ENCODE results near the gene MTFR1L.
"Not testable (repeated sequence)": the region's sequence is repeated elsewhere in the genome, so short reads cannot be mapped to it uniquely, and the experiment has no call there.

MTFR1L gene

GRCh38 chr1:25829046-25829445, 9.3 kb downstream of the MTFR1L start:
- no peak for DNase-seq

- DNase-seq, result no peak
Measured at GRCh38 chr1:25831569-25832196, 11.9 kb downstream of the MTFR1L start.

GRCh38 chr1:25832336-25833037, 12.7 kb downstream of the MTFR1L start:
- DNase-seq, result no peak

GRCh38 chr1:25833158-25833557, 13.4 kb downstream of the MTFR1L start:
- no peak for DNase-seq

- no peak for DNase-seq
Measured at GRCh38 chr1:25834894-25835293, 15.1 kb downstream of the MTFR1L start.

- no peak for DNase-seq
Measured at GRCh38 chr1:25836695-25837094, 16.9 kb downstream of the MTFR1L start.

GRCh38 chr1:25837262-25837875, 17.6 kb downstream of the MTFR1L start:
- DNase-seq, result no peak

GRCh38 chr1:25839808-25840207, 20.1 kb downstream of the MTFR1L start:
- DNase-seq, result not testable (repeated sequence)

GRCh38 chr1:25843483-25843882, 23.7 kb downstream of the MTFR1L start:
- no peak for DNase-seq

GRCh38 chr1:25844536-25845337, 25.0 kb downstream of the MTFR1L start:
- no peak for DNase-seq

- no peak for DNase-seq
Measured at GRCh38 chr1:25845664-25846063, 25.9 kb downstream of the MTFR1L start.

GRCh38 chr1:25847929-25848328, 28.2 kb downstream of the MTFR1L start:
- DNase-seq, result no peak

- DNase-seq, result peak; percentile 13
Measured at GRCh38 chr1:25848531-25848930, 28.8 kb downstream of the MTFR1L start.

GRCh38 chr1:25854554-25854953, 34.8 kb downstream of the MTFR1L start:
- no peak for DNase-seq

- DNase-seq, result no peak
Measured at GRCh38 chr1:25856856-25857255, 37.1 kb downstream of the MTFR1L start.

GRCh38 chr1:25858494-25858893, 38.7 kb downstream of the MTFR1L start:
- no peak for DNase-seq

- DNase-seq, result peak; percentile 89
Measured at GRCh38 chr1:25858906-25859789, 39.4 kb downstream of the MTFR1L start, which contains the start of gene AUNIP. Gene AUNIP, minus strand, starts transcription at chr1:25859457. Its CDS starts 100 bp downstream, at chr1:25859357.

- DNase-seq, result no peak
Measured at GRCh38 chr1:25861316-25862286, 41.8 kb downstream of the MTFR1L start.

GRCh38 chr1:25862785-25863485, 43.2 kb downstream of the MTFR1L start:
- DNase-seq, result no peak

Measured in fibroblast of skin of abdomen (primary cell).